HEK293T (cell line): ENCODE data around the gene SLC39A7.

Experiments
- ARNT ChIP-seq: fragments of 450-650 bp; IDR thresholded peaks from 2 replicates; pipeline ENCODE4 v1.6.1; 2017; ENCODE audit warnings: mild to moderate bottlenecking
- FOXA1 ChIP-seq: fragments of 450-650 bp; IDR thresholded peaks from 2 replicates; pipeline ENCODE4 v1.6.1; 2016; ENCODE audit warnings: mild to moderate bottlenecking
- SUZ12 ChIP-seq: fragments of 450-650 bp; IDR thresholded peaks from 2 replicates; pipeline ENCODE4 v1.6.1; 2016; ENCODE audit warnings: mild to moderate bottlenecking
- TARDBP ChIP-seq: fragments of 450-650 bp; IDR thresholded peaks from 2 replicates; pipeline ENCODE4 v1.6.1; 2016

- TF ChIP-seq SUZ12: no peak
- TF ChIP-seq ARNT: no peak
- TF ChIP-seq FOXA1: no peak
- TF ChIP-seq TARDBP: no peak
These were observed 6.2 kb upstream of the SLC39A7 start for GRCh38 chr6:33194431-33194979.
